ENCODE data around the gene MUS81.

GRCh38 chr11:65883058-65883761 lies 23.0 kb downstream of the MUS81 start:
- TF ChIP-seq POLR2AphosphoS5 (IDR thresholded peaks at IDR 0.05; ENCODE audit: low read depth, low read length) (no peak), POLR2A (IDR thresholded peaks at IDR 0.05; ENCODE audit: low read depth, low read length) (no peak), POU2F2 (IDR thresholded peaks at IDR 0.05; ENCODE audit: low read depth, low read length) (no peak), SPI1 (IDR thresholded peaks at IDR 0.05; ENCODE audit: low read depth, low read length) (no peak)
